Measurements from ENCODE around the gene MLIP. TPM values are rescaled to one million over a fixed set of nuclear protein-coding genes. Genes with fewer than 3 reads are reported as not detected.

The MLIP gene
- total RNA-seq, 2 donors from 2014 or later: 0.42 to 1.2 TPM

GRCh38 chr6:54301770-54302169 lies 190.5 kb downstream of the MLIP start:
- no peaks in the 10 kb centered on the region for H3K27me3 ChIP-seq

GRCh38 chr6:54307439-54307910 lies 196.2 kb downstream of the MLIP start:
- no peaks in the 10 kb centered on the region for H3K36me3 ChIP-seq
- peak overlapping the region; percentile 86 for H3K27ac ChIP-seq
- H3K4me1 ChIP-seq: no peaks in the 10 kb centered on the region
- intact Hi-C loops (cut with DNase I): no loop called here
- TF ChIP-seq CTCF (IDR thresholded peaks at IDR 0.05): no peak
- peak overlapping the region; percentile 33 for H3K4me3 ChIP-seq
- peak overlapping the region in 1 of 2 donors; percentile 48 for H3K9ac ChIP-seq (ENCODE audit: low read depth in 2 of 2, low read length in 2 of 2)
- no peaks in the 10 kb centered on the region for H3K9me3 ChIP-seq
- peak; percentile 78 for DNase-seq
- no peaks in the 10 kb centered on the region for H3K27me3 ChIP-seq

More at GRCh38 chr6:54301770-54302169, 190.5 kb downstream of the MLIP start:
- Histone ChIP-seq H3K9ac (ENCODE audit: low read depth in 2 of 2, low read length in 2 of 2) (no peak overlapping the region), H3K27ac (no peak overlapping the region), H3K9me3 (no peaks in the 10 kb centered on the region), H3K4me1 (no peaks in the 10 kb centered on the region), H3K36me3 (no peaks in the 10 kb centered on the region), H3K4me3 (no peak overlapping the region)
- TF ChIP-seq CTCF (IDR thresholded peaks at IDR 0.05): no peak
- DNase-seq: no peak
- intact Hi-C loops (cut with DNase I): no loop called here

GRCh38 chr6:54308289-54308985 lies 197.2 kb downstream of the MLIP start, which contains the start of gene TINAG:
Gene TINAG (plus strand): TSS chr6:54308441. CDS start chr6:54308551, 110 bp downstream.
- H3K9me3 ChIP-seq: no peaks in the 10 kb centered on the region
- H3K4me1 ChIP-seq: no peaks in the 10 kb centered on the region
- intact Hi-C loops (cut with DNase I): no loop called here
- H3K36me3 ChIP-seq: no peaks in the 10 kb centered on the region
- H3K27me3 ChIP-seq: no peaks in the 10 kb centered on the region
- TF ChIP-seq CTCF (IDR thresholded peaks at IDR 0.05): no peak
- H3K4me3 ChIP-seq: peak within 1 kb of the TSS; percentile 33
- peak within 1 kb of the TSS in 1 of 2 donors; percentile 56 for H3K9ac ChIP-seq (ENCODE audit: low read depth in 2 of 2, low read length in 2 of 2)
- H3K27ac ChIP-seq: peak within 1 kb of the TSS; percentile 86
- DNase-seq: no peak

- peak overlapping the region; percentile 33 for H3K4me3 ChIP-seq
- no peaks in the 10 kb centered on the region for H3K4me1 ChIP-seq
Observed at GRCh38 chr6:54308986-54309315, 197.7 kb downstream of the MLIP start.

More at GRCh38 chr6:54308986-54309315, 197.7 kb downstream of the MLIP start:
- no peaks in the 10 kb centered on the region for H3K9me3 ChIP-seq
- no peak for TF ChIP-seq CTCF (IDR thresholded peaks at IDR 0.05)
- no peak for DNase-seq
- H3K9ac ChIP-seq (ENCODE audit: low read depth in 2 of 2, low read length in 2 of 2): peak overlapping the region in 1 of 2 donors; percentile 56
- H3K27ac ChIP-seq: peak overlapping the region; percentile 86
- intact Hi-C loops (cut with DNase I): no loop called here
- H3K27me3 ChIP-seq: no peaks in the 10 kb centered on the region
- H3K36me3 ChIP-seq: no peaks in the 10 kb centered on the region
